HG03460 (cell line): ENCODE data around the gene TMEM273.

Experiments
- ATAC-seq: cut with Tn5 transposase; IDR thresholded peaks from one replicate; pipeline ENCODE4 v1.9.1; 2021; ENCODE audit not compliant: unreplicated experiment

The TMEM273 gene

GRCh38 chr10:49118430-49119074, 69.6 kb downstream of the TMEM273 start:
- ATAC-seq = no peak

GRCh38 chr10:49117376-49118070, 70.7 kb downstream of the TMEM273 start:
- no peak for ATAC-seq

GRCh38 chr10:49116509-49117375, 71.4 kb downstream of the TMEM273 start:
- no peak for ATAC-seq

GRCh38 chr10:49115796-49116508, 72.2 kb downstream of the TMEM273 start:
- ATAC-seq = no peak

- no peak for ATAC-seq
Observed at GRCh38 chr10:49115015-49115795, 73.0 kb downstream of the TMEM273 start, which contains the start of gene VSTM4. Gene VSTM4, minus strand, starts transcription at chr10:49115522. Its CDS starts 37 bp downstream, at chr10:49115485.

GRCh38 chr10:49114718-49115014, 73.5 kb downstream of the TMEM273 start:
- ATAC-seq = no peak

- ATAC-seq = no peak
Observed at GRCh38 chr10:49113741-49114141, 74.5 kb downstream of the TMEM273 start.

GRCh38 chr10:49112851-49113250, 75.3 kb downstream of the TMEM273 start:
- ATAC-seq = no peak

GRCh38 chr10:49112098-49112497, 76.1 kb downstream of the TMEM273 start:
- ATAC-seq = no peak

- ATAC-seq = no peak
Observed at GRCh38 chr10:49111320-49111698, 76.9 kb downstream of the TMEM273 start.

- no peak for ATAC-seq
Observed at GRCh38 chr10:49110684-49111319, 77.4 kb downstream of the TMEM273 start.

- ATAC-seq = no peak
Observed at GRCh38 chr10:49109669-49110340, 78.4 kb downstream of the TMEM273 start.

GRCh38 chr10:49108656-49109055, 79.5 kb downstream of the TMEM273 start:
- ATAC-seq = no peak

GRCh38 chr10:49107887-49108267, 80.3 kb downstream of the TMEM273 start:
- no peak for ATAC-seq

GRCh38 chr10:49107111-49107886, 80.9 kb downstream of the TMEM273 start:
- no peak for ATAC-seq

GRCh38 chr10:49106451-49106850, 81.7 kb downstream of the TMEM273 start:
- no peak for ATAC-seq

- no peak for ATAC-seq
Observed at GRCh38 chr10:49105076-49105475, 83.1 kb downstream of the TMEM273 start.
